ENCODE measurements around the gene GGA2.
"Not testable (repeated sequence)": the region's sequence is repeated elsewhere in the genome, so short reads cannot be mapped to it uniquely, and the experiment has no call there.

Gene GGA2

GRCh38 chr16:23523876-23524385 lies 13.6 kb upstream of the GGA2 start:
- no peak for DNase-seq (ENCODE audit: low read depth)

- no peak for DNase-seq (ENCODE audit: low read depth)
Measured at GRCh38 chr16:23523321-23523720, 13.0 kb upstream of the GGA2 start.

GRCh38 chr16:23521965-23522364 lies 11.7 kb upstream of the GGA2 start:
- no peak for DNase-seq (ENCODE audit: low read depth)

GRCh38 chr16:23521037-23521743 lies 10.9 kb upstream of the GGA2 start:
- no peak for DNase-seq (ENCODE audit: low read depth)

GRCh38 chr16:23520500-23520899 lies 10.2 kb upstream of the GGA2 start:
- DNase-seq (ENCODE audit: low read depth), result no peak

GRCh38 chr16:23519282-23519681 lies 9.0 kb upstream of the GGA2 start:
- DNase-seq (ENCODE audit: low read depth), result no peak

- no peak for DNase-seq (ENCODE audit: low read depth)
Measured at GRCh38 chr16:23518435-23518891, 8.2 kb upstream of the GGA2 start.

- no peak for DNase-seq (ENCODE audit: low read depth)
Measured at GRCh38 chr16:23516366-23517137, 6.3 kb upstream of the GGA2 start.

GRCh38 chr16:23515881-23516280 lies 5.6 kb upstream of the GGA2 start:
- DNase-seq (ENCODE audit: low read depth), result no peak

- DNase-seq (ENCODE audit: low read depth), result no peak
Measured at GRCh38 chr16:23514381-23515152, 4.3 kb upstream of the GGA2 start.

- DNase-seq (ENCODE audit: low read depth), result no peak
Measured at GRCh38 chr16:23512168-23512695, 1.9 kb upstream of the GGA2 start.

- DNase-seq (ENCODE audit: low read depth), result no peak
Measured at GRCh38 chr16:23511731-23512130, 1.4 kb upstream of the GGA2 start.

- not testable (repeated sequence) for DNase-seq (ENCODE audit: low read depth)
Measured at GRCh38 chr16:23510915-23511270, 599 bp upstream of the GGA2 start.

- no peak for DNase-seq (ENCODE audit: low read depth)
Measured at GRCh38 chr16:23509782-23510163, 521 bp downstream of the GGA2 start.

GRCh38 chr16:23509441-23509754 lies 896 bp downstream of the GGA2 start:
- DNase-seq (ENCODE audit: low read depth), result no peak

GRCh38 chr16:23508589-23509440 lies 1.5 kb downstream of the GGA2 start:
- DNase-seq (ENCODE audit: low read depth), result no peak

GRCh38 chr16:23506606-23506994 lies 3.7 kb downstream of the GGA2 start:
- no peak for DNase-seq (ENCODE audit: low read depth)

GRCh38 chr16:23505671-23506605 lies 4.4 kb downstream of the GGA2 start:
- no peak for DNase-seq (ENCODE audit: low read depth)

- no peak for DNase-seq (ENCODE audit: low read depth)
Measured at GRCh38 chr16:23505180-23505665, 5.1 kb downstream of the GGA2 start.

GRCh38 chr16:23504453-23505179 lies 5.7 kb downstream of the GGA2 start:
- peak; percentile 93 for DNase-seq (ENCODE audit: low read depth)

All from amniotic epithelial cell (primary cell).